Gastroesophageal sphincter (tissue), 4 donors: ENCODE data around the gene MAP1LC3B. TPM values are rescaled to one million over a fixed set of nuclear protein-coding genes. Genes with fewer than 3 reads are reported as not detected.

Experiments
- ATAC-seq: fragments of 150-250 bp; one replicate; pipeline ENCODE4 v1.9.1; 2016; ENCODE audit warnings: mild to moderate bottlenecking, moderate library complexity
- H3K27ac ChIP-seq, 4 donors: fragments of 200-600 bp; sonication (generic) in 3 of 4; 1 replicate in 3 of 4; 2 replicates in 1 of 4; pipeline ENCODE4 v1.5.1; 2016 to 2019
- H3K27me3 ChIP-seq: fragments of 200-600 bp; sonication (generic); one replicate; pipeline ENCODE4 v1.5.1; 2019
- H3K36me3 ChIP-seq, 2 donors: fragments of 200-600 bp; sonication (generic); one replicate each; pipeline ENCODE4 v1.5.1; 2019; ENCODE audit warnings: control low read depth in 1 of 2
- H3K4me1 ChIP-seq, 3 donors: fragments of 200-600 bp; sonication (generic); 1 replicate in 2 of 3; 2 replicates in 1 of 3; pipeline ENCODE4 v1.5.1; 2016 to 2019; ENCODE audit warnings: control low read depth in 2 of 3
- H3K4me3 ChIP-seq, 2 donors: fragments of 200-600 bp; sonication (generic); one replicate each; pipeline ENCODE4 v1.5.1; 2019; ENCODE audit warnings: mild to moderate bottlenecking in 1 of 2, moderate library complexity in 1 of 2
- H3K9me3 ChIP-seq, 3 donors: fragments of 200-600 bp; sonication (generic); one replicate each; pipeline ENCODE4 v1.5.1; 2017 to 2019; ENCODE audit warnings: control low read depth in 2 of 3
- EP300 ChIP-seq: sonication (generic); formaldehyde crosslinking; IDR thresholded peaks from one replicate; pipeline ENCODE4 v1.6.1; 2017; ENCODE audit warnings: antibody characterized with exemption, mild to moderate bottlenecking
- POLR2A ChIP-seq, 2 donors: fragments of 450-650 bp; IDR thresholded peaks; one replicate each; pipeline ENCODE4 v1.6.1; 2017; ENCODE audit warnings: antibody characterized with exemption in 2 of 2, mild to moderate bottlenecking in 2 of 2, moderate library complexity in 1 of 2
- POLR2AphosphoS5 ChIP-seq: sonication (generic); formaldehyde crosslinking; IDR thresholded peaks from one replicate; pipeline ENCODE4 v1.6.1; 2017; ENCODE audit warnings: antibody characterized with exemption
- WGBS, 2 donors: methylation state at CpG; one replicate each; pipeline ENCODE4 v1.1.5; 2018; ENCODE audit warnings: low coverage in 1 of 2; 5-methylcytosine and 5-hydroxymethylcytosine counted together
- total RNA-seq, 4 donors: library from RNA; depleted of rRNA; stranded (reverse); fragments of >200 nt; gene quantifications; one replicate each; pipeline ENCODE4 v1.1.0, GENCODE V29; 2016
- TF ChIP-seq, protein P1 (sequence below), 4 experiments: fragments of 200-600 bp in 2 of 4; fragments of 450-650 bp in 2 of 4; sonication (generic) in 1 of 4; IDR thresholded peaks; one replicate each; pipeline ENCODE4 v1.5.1; 2017 to 2019; ENCODE audit warnings: antibody characterized with exemption in 4 of 4, mild to moderate bottlenecking in 2 of 4, moderate library complexity in 2 of 4

The MAP1LC3B gene
- total RNA-seq, 4 donors from 2014 or later = 53.9 to 64.8 (median 57.9) TPM

DNA sequence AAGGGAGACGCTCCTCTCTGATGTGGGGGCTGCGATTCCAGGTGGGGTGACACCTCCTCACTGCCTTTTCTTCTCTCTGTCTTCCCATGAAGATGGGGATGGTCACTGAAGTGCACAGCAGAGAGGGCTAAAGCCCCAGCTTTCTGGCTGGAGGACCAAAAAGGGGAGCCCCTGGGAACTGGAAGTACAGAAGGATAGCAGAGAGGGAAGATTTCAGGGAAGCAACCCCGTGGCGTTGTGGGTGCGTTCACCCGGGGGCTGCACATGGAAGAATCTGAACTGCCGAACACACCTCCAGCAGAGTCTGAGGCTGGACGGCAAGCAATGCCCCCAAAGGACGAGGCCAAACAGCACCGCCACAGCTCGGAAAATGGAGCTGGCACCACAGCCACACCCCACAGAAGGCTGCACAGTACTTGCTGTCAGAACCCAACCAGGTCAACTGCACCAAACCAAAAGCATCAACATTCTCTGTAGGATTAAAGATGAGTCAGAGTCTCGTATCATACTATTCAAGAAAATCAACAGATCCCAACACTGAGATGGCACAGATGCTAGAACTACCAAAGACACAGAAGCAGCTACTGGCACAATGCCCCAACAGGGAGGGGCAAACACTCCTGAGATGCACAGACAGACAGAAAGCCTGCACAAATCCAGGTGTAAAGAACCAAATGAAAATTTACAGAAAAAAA is 49.9 kb downstream of the MAP1LC3B start:
- ATAC-seq = no peak
- Histone ChIP-seq H3K4me3 (no peak overlapping the region), H3K4me1 (peaks cover 0 to 12% (median 3%) of the 10 kb centered on the region in 3 donors), H3K27me3 (no peaks in the 10 kb centered on the region), H3K9me3 (no peaks in the 10 kb centered on the region), H3K36me3 (peaks cover 0 to 19% of the 10 kb centered on the region in 2 donors), H3K27ac (no peak overlapping the region)
- TF ChIP-seq POLR2AphosphoS5 (no peak), EP300 (no peak), POLR2A (IDR thresholded peaks at IDR 0.05) (no peak)
- TF ChIP-seq, protein P1, sequence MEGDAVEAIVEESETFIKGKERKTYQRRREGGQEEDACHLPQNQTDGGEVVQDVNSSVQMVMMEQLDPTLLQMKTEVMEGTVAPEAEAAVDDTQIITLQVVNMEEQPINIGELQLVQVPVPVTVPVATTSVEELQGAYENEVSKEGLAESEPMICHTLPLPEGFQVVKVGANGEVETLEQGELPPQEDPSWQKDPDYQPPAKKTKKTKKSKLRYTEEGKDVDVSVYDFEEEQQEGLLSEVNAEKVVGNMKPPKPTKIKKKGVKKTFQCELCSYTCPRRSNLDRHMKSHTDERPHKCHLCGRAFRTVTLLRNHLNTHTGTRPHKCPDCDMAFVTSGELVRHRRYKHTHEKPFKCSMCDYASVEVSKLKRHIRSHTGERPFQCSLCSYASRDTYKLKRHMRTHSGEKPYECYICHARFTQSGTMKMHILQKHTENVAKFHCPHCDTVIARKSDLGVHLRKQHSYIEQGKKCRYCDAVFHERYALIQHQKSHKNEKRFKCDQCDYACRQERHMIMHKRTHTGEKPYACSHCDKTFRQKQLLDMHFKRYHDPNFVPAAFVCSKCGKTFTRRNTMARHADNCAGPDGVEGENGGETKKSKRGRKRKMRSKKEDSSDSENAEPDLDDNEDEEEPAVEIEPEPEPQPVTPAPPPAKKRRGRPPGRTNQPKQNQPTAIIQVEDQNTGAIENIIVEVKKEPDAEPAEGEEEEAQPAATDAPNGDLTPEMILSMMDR (IDR thresholded peaks at IDR 0.05) = no peak
- WGBS, 2 donors = 92 to 100% methylated on average over 2 to 9 of the region's 12 CpGs

DNA sequence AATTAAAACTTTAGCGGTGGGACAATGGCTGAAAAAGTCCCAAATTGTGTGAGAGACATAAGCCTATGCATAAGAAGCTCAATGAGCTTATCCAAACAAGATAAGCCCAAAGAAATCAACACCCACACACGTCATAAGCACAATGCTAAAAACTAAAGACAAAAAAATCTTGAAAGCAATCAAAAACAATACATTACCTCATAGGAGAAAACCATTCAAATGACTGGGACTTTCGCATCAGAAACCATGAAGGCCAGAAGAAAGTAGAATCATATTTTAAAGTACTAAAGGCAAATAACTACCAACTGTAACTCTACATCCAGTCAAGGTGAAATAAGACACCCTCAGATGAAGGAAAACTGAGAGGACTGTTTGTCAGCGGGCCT is 50.4 kb downstream of the MAP1LC3B start:
- WGBS, 2 donors = 85 to 89% methylated on average over 3 to 4 of the region's 4 CpGs
- no peak for ATAC-seq
- Histone ChIP-seq H3K27ac (no peak overlapping the region), H3K4me1 (peaks cover 0 to 17% (median 4%) of the 10 kb centered on the region in 3 donors), H3K36me3 (peaks cover 0 to 19% of the 10 kb centered on the region in 2 donors), H3K27me3 (no peaks in the 10 kb centered on the region), H3K4me3 (no peak overlapping the region), H3K9me3 (no peaks in the 10 kb centered on the region)
- TF ChIP-seq POLR2A (IDR thresholded peaks at IDR 0.05) = no peak
- TF ChIP-seq POLR2AphosphoS5 = no peak

DNA sequence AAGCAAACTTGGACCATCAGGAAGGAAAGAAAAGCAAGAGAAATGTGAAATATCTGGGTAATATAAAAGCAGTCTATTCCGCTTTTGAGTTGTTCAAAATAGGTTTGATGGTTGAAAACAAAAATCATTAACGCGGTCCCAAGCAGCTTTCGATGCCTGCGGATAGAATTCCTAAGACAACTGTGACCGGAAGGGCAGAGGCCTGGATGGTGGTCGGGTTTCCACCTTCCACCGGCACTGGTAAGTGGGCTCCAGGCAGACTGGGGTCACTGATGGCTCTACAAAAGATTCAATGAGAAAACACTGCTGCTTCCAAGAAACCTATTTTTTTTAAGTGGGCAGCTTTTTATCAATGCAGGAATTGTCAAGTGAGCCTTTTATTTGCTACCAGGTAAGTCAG is 50.9 kb downstream of the MAP1LC3B start:
- Histone ChIP-seq H3K36me3 (peaks cover 0 to 19% of the 10 kb centered on the region in 2 donors), H3K4me3 (no peak overlapping the region), H3K9me3 (no peaks in the 10 kb centered on the region), H3K4me1 (peaks cover 0 to 21% (median 8%) of the 10 kb centered on the region in 3 donors), H3K27ac (no peak overlapping the region), H3K27me3 (no peaks in the 10 kb centered on the region)
- TF ChIP-seq EP300 (no peak), POLR2AphosphoS5 (no peak), POLR2A (IDR thresholded peaks at IDR 0.05) (no peak)
- TF ChIP-seq, protein P1 (IDR thresholded peaks at IDR 0.05) = no peak
- WGBS, 2 donors = 95% methylated on average over 8 of the region's 8 CpGs; no CpG with 5 or more reads in 1 of the 2 donors
- ATAC-seq = no peak

DNA sequence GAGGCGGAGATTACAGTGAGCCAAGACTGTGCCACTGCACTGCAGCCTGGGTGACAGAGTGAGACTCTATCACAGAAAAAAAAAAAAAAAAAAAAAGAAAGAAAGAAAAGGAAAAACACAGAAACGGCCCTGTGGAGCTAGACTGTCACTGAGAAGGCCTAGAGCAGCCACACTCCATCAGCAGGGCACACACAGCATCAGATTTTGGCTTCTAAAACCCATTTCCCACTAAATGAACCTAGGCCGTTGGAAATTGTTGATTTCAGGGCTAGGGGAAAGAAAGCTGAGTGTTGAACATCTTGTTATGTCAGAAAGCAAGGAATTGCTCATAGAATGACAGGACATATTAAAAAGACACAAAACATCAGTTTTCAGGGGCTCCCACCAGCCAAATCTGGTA is 51.8 kb downstream of the MAP1LC3B start:
- WGBS, 2 donors = 81% methylated on average over 2 to 3 of the region's 3 CpGs

DNA sequence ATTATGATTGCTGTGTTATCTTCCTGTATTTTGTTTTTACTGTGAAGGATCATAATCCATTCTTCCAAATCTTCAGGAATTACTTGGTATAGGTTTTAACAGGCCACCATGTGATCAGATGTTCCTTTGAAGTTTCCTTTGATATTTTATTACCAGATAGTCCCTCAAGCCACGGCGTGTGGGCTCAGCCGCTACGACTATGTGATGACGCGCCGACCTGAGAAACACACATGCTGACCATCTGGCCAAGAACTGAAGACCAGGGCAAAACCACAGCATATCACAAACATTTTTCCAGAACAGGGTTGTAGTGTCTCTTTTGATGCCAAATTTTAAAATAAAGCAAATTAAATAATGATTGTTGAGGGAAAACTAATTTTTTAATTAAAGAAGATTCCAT is 53.4 kb downstream of the MAP1LC3B start:
- no peaks in the 10 kb centered on the region for H3K27me3 ChIP-seq
- peaks cover 0 to 25% of the 10 kb centered on the region in 2 donors for H3K36me3 ChIP-seq
- no peak overlapping the region for H3K4me3 ChIP-seq
- H3K4me1 ChIP-seq = peaks cover 0 to 22% (median 8%) of the 10 kb centered on the region in 3 donors
- H3K9me3 ChIP-seq = no peaks in the 10 kb centered on the region
- TF ChIP-seq POLR2A (IDR thresholded peaks at IDR 0.05) = no peak
- TF ChIP-seq, protein P1 (IDR thresholded peaks at IDR 0.05) = no peak
- no peak for TF ChIP-seq POLR2AphosphoS5
- TF ChIP-seq EP300 = no peak
- ATAC-seq = no peak
- 94 to 97% methylated on average over 7 of the region's 7 CpGs for WGBS, 2 donors
- H3K27ac ChIP-seq = no peak overlapping the region

More for the DNA sequence above, 51.8 kb downstream of the MAP1LC3B start:
- Histone ChIP-seq H3K4me3 (no peak overlapping the region), H3K9me3 (no peaks in the 10 kb centered on the region), H3K27ac (no peak overlapping the region), H3K4me1 (peaks cover 0 to 22% (median 8%) of the 10 kb centered on the region in 3 donors), H3K36me3 (peaks cover 0 to 22% of the 10 kb centered on the region in 2 donors), H3K27me3 (no peaks in the 10 kb centered on the region)
- TF ChIP-seq, protein P1 (IDR thresholded peaks at IDR 0.05) = no peak
- TF ChIP-seq POLR2A (IDR thresholded peaks at IDR 0.05) = no peak
- no peak for TF ChIP-seq POLR2AphosphoS5
- no peak for TF ChIP-seq EP300
- no peak for ATAC-seq
